Measurements from ENCODE around the gene ANKLE1. TPM values are rescaled to one million over a fixed set of nuclear protein-coding genes. Genes with fewer than 3 reads are reported as not detected.
A peak's percentile ranks its signal among the peaks of the same experiment; 100 is the strongest.
"Not testable (repeated sequence)": the region's sequence is repeated elsewhere in the genome, so short reads cannot be mapped to it uniquely, and the experiment has no call there.

Gene ANKLE1
- polyA plus RNA-seq, 2 of the 4 experiments (the other 2 are of a cell fraction) = 0.56 to 0.74 TPM

GRCh38 chr19:17293605-17294004 lies 11.9 kb downstream of the ANKLE1 start:
- ATAC-seq (no peak), DNase-seq (ENCODE audit: low read depth in 1 of 2, low spot score in 1 of 2) (no peak), FAIRE-seq (no peak)
- WGBS (ENCODE audit: missing lambda C conversion rate) = 92% methylated on average over 12 of the region's 14 CpGs
- H3K4me2 ChIP-seq = peak overlapping the region; percentile 91
- no peak for TF ChIP-seq FOSL2 (IDR thresholded peaks at IDR 0.05)
- no peak for TF ChIP-seq FOSL2 (CRISPR knock-in tag; IDR thresholded peaks at IDR 0.05)
- no peak for TF ChIP-seq CEBPB (IDR thresholded peaks at IDR 0.05)
- no peak for TF ChIP-seq CTCF (IDR thresholded peaks at IDR 0.05)
- peak overlapping the region; percentile 87 to 89; a peak in 4 of 6 replicates for H3K27ac ChIP-seq
- POLR2A ChIA-PET = interaction anchor here (0.6 to 1.4 kb wide), 3 partner anchors 11 to 27 kb away, joined by 3 to 15 read pairs (median 5); partner anchors contain the start of genes BABAM1 and MRPL34
- peak overlapping the region; percentile 67; the same call in 1 of the 3 replicates for H3K4me3 ChIP-seq
- 0 out of 3 replicates have a peak, but pooled peaks cover 3% of the 10 kb centered on the region for H3K9me3 ChIP-seq
- H3K4me1 ChIP-seq = peaks cover 23% of the 10 kb centered on the region; the same call in 2 of the 3 replicates
- CTCF ChIA-PET = interaction anchor here (0.7 to 9.0 kb wide), 11 partner anchors 9 to 471 kb away, joined by 3 to 98 read pairs (median 3); partner anchors contain the start of genes ABHD8, ANKLE1, DDA1 and MRPL34

- CTCF ChIA-PET = interaction anchor here (0.6 to 9.0 kb wide), 3 partner anchors 11 to 40 kb away, joined by 3 to 98 read pairs (median 3); partner anchors contain the start of genes ABHD8, DDA1 and MRPL34
- H3K9me3 ChIP-seq = 0 out of 3 replicates have a peak, but pooled peaks cover 3% of the 10 kb centered on the region
- DNase-seq (ENCODE audit: low read depth in 1 of 2, low spot score in 1 of 2) = peak; percentile 42 to 60
- H3K4me3 ChIP-seq = no peak overlapping the region
- H3K27ac ChIP-seq = no peak overlapping the region
- POLR2A ChIA-PET = interaction anchor here (0.6 kb wide), 1 partner anchor 23 kb away, joined by 3 read pairs; no protein-coding TSS in a partner anchor
- TF ChIP-seq CEBPB (IDR thresholded peaks at IDR 0.05) (no peak), RCOR1 (IDR thresholded peaks at IDR 0.05; ENCODE audit: low read depth, low read length) (no peak), KDM5A (IDR thresholded peaks at IDR 0.05) (no peak), CTCF (IDR thresholded peaks at IDR 0.05) (no peak), ZFP36 (IDR thresholded peaks at IDR 0.05; ENCODE audit: borderline replicate concordance, partially characterized antibody) (no peak), ESRRA (IDR thresholded peaks at IDR 0.05; ENCODE audit: borderline replicate concordance, low read length) (no peak)
- H3K4me1 ChIP-seq = peaks cover 23% of the 10 kb centered on the region; the same call in 2 of the 3 replicates
- H3K4me2 ChIP-seq = peak overlapping the region; percentile 91; the same call in 2 of the 3 replicates
- 0 out of 6 replicates have a peak, but pooled peaks of 1 of the 2 experiments have one; percentile 8 for ATAC-seq
- WGBS (ENCODE audit: missing lambda C conversion rate) = 88% methylated on average over 7 of the region's 48 CpGs
- FAIRE-seq = no peak
Measured at GRCh38 chr19:17294051-17294891, 12.6 kb downstream of the ANKLE1 start.

GRCh38 chr19:17295551-17295950 lies 13.8 kb downstream of the ANKLE1 start:
- CTCF ChIA-PET = interaction anchor here (1.1 to 9.0 kb wide), 2 partner anchors 10 to 38 kb away, joined by 3 to 98 read pairs; partner anchors contain the start of genes ABHD8, DDA1 and MRPL34
- FAIRE-seq, POLR2A ChIA-PET: not testable (repeated sequence)

GRCh38 chr19:17296273-17296672 lies 14.6 kb downstream of the ANKLE1 start:
- DNase-seq (ENCODE audit: low read depth in 1 of 2, low spot score in 1 of 2) = peak; percentile 65 to 73
- 0 out of 3 replicates have a peak, but pooled peaks cover 3% of the 10 kb centered on the region for H3K9me3 ChIP-seq
- TF ChIP-seq FOSL2 (IDR thresholded peaks at IDR 0.05) (no peak), FOSL2 (CRISPR knock-in tag; IDR thresholded peaks at IDR 0.05) (peak; percentile 39; the same call in 1 of the 2 replicates), RCOR1 (IDR thresholded peaks at IDR 0.05; ENCODE audit: low read depth, low read length) (no peak)
- 25% methylated on average over 4 of the region's 4 CpGs for WGBS (ENCODE audit: missing lambda C conversion rate)
- ChIA-PET CTCF (interaction anchor here (1.0 to 9.0 kb wide), 2 partner anchors 9 to 39 kb away, joined by 3 to 98 read pairs; partner anchors contain the start of genes ABHD8, DDA1 and MRPL34), POLR2A (interaction anchor here (0.7 kb wide), 1 partner anchor 30 kb away, joined by 3 read pairs; no protein-coding TSS in a partner anchor)
- FAIRE-seq = no peak
- H3K4me2 ChIP-seq = peak overlapping the region; percentile 21; the same call in 1 of the 3 replicates
- 0 out of 6 replicates have a peak, but pooled peaks of 1 of the 2 experiments have one; percentile 23 for ATAC-seq
- H3K27ac ChIP-seq = peak overlapping the region; percentile 2 to 40; a peak in 3 of 6 replicates
- peaks cover 23% of the 10 kb centered on the region; the same call in 2 of the 3 replicates for H3K4me1 ChIP-seq
- H3K4me3 ChIP-seq = no peak overlapping the region

More at GRCh38 chr19:17295551-17295950, 13.8 kb downstream of the ANKLE1 start:
- 98% methylated on average over 6 of the region's 6 CpGs for WGBS (ENCODE audit: missing lambda C conversion rate)
- not testable (repeated sequence) for H3K4me3 ChIP-seq; H3K9me3 ChIP-seq; H3K4me2 ChIP-seq; ATAC-seq; DNase-seq (ENCODE audit: low read depth in 1 of 2, low spot score in 1 of 2)
- peaks cover 23% of the 10 kb centered on the region; the same call in 2 of the 3 replicates for H3K4me1 ChIP-seq
- H3K27ac ChIP-seq = peak overlapping the region in 1 of 2 experiments; percentile 40; a peak in 3 of 6 replicates

All from A549 (cell line).